B cell (primary cell): Measurements from ENCODE around the gene RTL1. TPM values are rescaled to one million over a fixed set of nuclear protein-coding genes. Genes with fewer than 3 reads are reported as not detected.

ENCODE experiments used
- ATAC-seq: fragments of 200-7000 bp; cut with Tn5 transposase; one replicate; pipeline ENCODE4 v1.10.0; 2021; ENCODE audit warnings: low read depth, mild to moderate bottlenecking, moderate number of reproducible peaks, moderate library complexity
- CTCF ChIA-PET: fragments of 350-600 bp; sonication (Branson Sonifier 250); formaldehyde crosslinking; loops from one replicate; lab custom pipeline; 2021; ENCODE audit warnings: antibody characterized with exemption, inconsistent platforms; lab: Charles Lee
- POLR2A ChIA-PET: fragments of 350-600 bp; sonication (Branson Sonifier 250); formaldehyde crosslinking; loops from one replicate; lab custom pipeline; 2021; ENCODE audit warnings: antibody characterized with exemption; lab: Charles Lee
- DNase-seq: peaks from one replicate; pipeline ENCODE4 v3.0.0; 2013
- H2AFZ ChIP-seq: 2 replicates; pipeline ENCODE4 v1.6.1; 2012; ENCODE audit warnings: mild to moderate bottlenecking, low read depth, low read length; ENCODE audit not compliant: insufficient read depth, poor library complexity, severe bottlenecking
- H3K27ac ChIP-seq, 2 donors: 1 replicate in 1 of 2; 2 replicates in 1 of 2; pipeline ENCODE4 v1.5.1; 2012 to 2013; ENCODE audit warnings: low read length in 2 of 2, mild to moderate bottlenecking in 2 of 2, moderate library complexity in 1 of 2
- H3K27me3 ChIP-seq, 4 experiments: fragments of 200-600 bp in 1 of 4; sonication (generic) in 1 of 4; replicated peaks in 1 of 4; 1 replicate in 2 of 4; 2 replicates in 2 of 4; pipeline versions ENCODE4 v1.6.1 to v1.7.0; 2013 to 2016; ENCODE audit warnings: low read length in 3 of 4, mild to moderate bottlenecking in 2 of 4, mixed read lengths in 1 of 4, moderate library complexity in 1 of 4; ENCODE audit not compliant: insufficient read depth in 4 of 4, control insufficient read depth in 3 of 4; ENCODE audit errors: control extremely low read depth in 1 of 4
- H3K36me3 ChIP-seq, 2 experiments: replicated peaks in 1 of 2; 1 replicate in 1 of 2; 2 replicates in 1 of 2; pipeline versions ENCODE4 v1.6.1 to v1.7.1; 2013; ENCODE audit warnings: low read length in 1 of 2; ENCODE audit not compliant: insufficient read depth in 2 of 2, control insufficient read depth in 1 of 2; ENCODE audit errors: control extremely low read depth in 1 of 2, extremely low read depth in 1 of 2
- H3K4me1 ChIP-seq, 2 donors: fragments of 200-600 bp in 1 of 2; sonication (generic) in 1 of 2; 1 replicate in 1 of 2; 2 replicates in 1 of 2; pipeline versions ENCODE4 v1.5.1 to v1.6.1; 2013 to 2017; ENCODE audit warnings: low read length in 2 of 2; ENCODE audit not compliant: control insufficient read depth in 2 of 2, insufficient read depth in 2 of 2
- H3K4me2 ChIP-seq: replicated peaks from 2 replicates; pipeline ENCODE3; 2012; ENCODE audit warnings: mild to moderate bottlenecking, low read depth, low read length; ENCODE audit not compliant: poor library complexity, severe bottlenecking
- H3K4me3 ChIP-seq, 5 experiments: fragments of 200-600 bp in 1 of 5; sonication (generic) in 1 of 5; 1 replicate in 3 of 5; 2 replicates in 2 of 5; pipeline versions ENCODE4 v1.5.1 to v1.7.0; 2011 to 2016; ENCODE audit warnings: low read length in 4 of 5, mild to moderate bottlenecking in 4 of 5, low read depth in 2 of 5, control low read depth in 1 of 5, moderate library complexity in 1 of 5; ENCODE audit not compliant: insufficient read depth in 1 of 5; ENCODE audit errors: control extremely low read depth in 1 of 5, extremely low read depth in 1 of 5
- H3K79me2 ChIP-seq: fragments of 200-600 bp; sonication (generic); one replicate; pipeline ENCODE4 v1.6.0; 2016; ENCODE audit warnings: low read length; ENCODE audit not compliant: control insufficient read depth, insufficient read depth
- H3K9ac ChIP-seq: fragments of 200-600 bp; sonication (generic); 2 replicates; pipeline ENCODE4 v1.6.1; 2017; ENCODE audit warnings: mild to moderate bottlenecking, low read length, moderate library complexity
- H3K9me3 ChIP-seq, 3 donors: one replicate each; pipeline versions ENCODE4 v1.6.1 to v1.7.1; 2013; ENCODE audit warnings: low read length in 2 of 3; ENCODE audit not compliant: control insufficient read depth in 2 of 3, insufficient read depth in 1 of 3; ENCODE audit errors: control extremely low read depth in 1 of 3
- H4K20me1 ChIP-seq: 2 replicates; pipeline ENCODE4 v1.6.0; 2012; ENCODE audit warnings: mild to moderate bottlenecking, low read length; ENCODE audit not compliant: insufficient read depth, control insufficient read depth, poor library complexity, severe bottlenecking
- H3K27ac Mint-ChIP-seq: one replicate; pipeline ENCODE4 v1.8.0; 2021; ENCODE audit warnings: mixed read lengths
- H3K27me3 Mint-ChIP-seq: one replicate; pipeline ENCODE4 v1.8.0; 2021; ENCODE audit warnings: mixed read lengths
- H3K4me1 Mint-ChIP-seq: one replicate; pipeline ENCODE4 v1.8.0; 2021; ENCODE audit warnings: mixed read lengths
- H3K4me3 Mint-ChIP-seq: one replicate; pipeline ENCODE4 v1.8.0; 2021; ENCODE audit warnings: mixed read lengths
- H3K9me3 Mint-ChIP-seq: one replicate; pipeline ENCODE4 v1.8.0; 2022; ENCODE audit warnings: mixed read lengths; ENCODE audit not compliant: insufficient read depth
- EZH2 ChIP-seq: IDR thresholded peaks from 2 replicates; pipeline ENCODE4 v1.6.1; 2012; ENCODE audit warnings: borderline replicate concordance, low read depth, mild to moderate bottlenecking, moderate library complexity, low read length; ENCODE audit not compliant: insufficient read depth, poor library complexity, severe bottlenecking
- WGBS: methylation state at CpG from one replicate; pipeline ENCODE4 v1.1.5; 2013; ENCODE audit warnings: missing lambda C conversion rate; ENCODE audit not compliant: insufficient coverage; 5-methylcytosine and 5-hydroxymethylcytosine counted together
- intact Hi-C: fragments of 100-400 bp; cut with micrococcal nuclease; formaldehyde crosslinking; loops from one replicate; pipeline ENCODE4 v1.10.0; 2022
- polyA plus RNA-seq: library from polyadenylated mRNA; depleted of rRNA; stranded (reverse); fragments of >200 nt; gene quantifications from 2 replicates; pipeline ENCODE4 v1.2.3, GENCODE V29; 2012
- total RNA-seq, 2 donors: library from RNA; stranded (reverse); fragments of 120-200 nt in 1 of 2; gene quantifications; 1 replicate in 1 of 2; 2 replicates in 1 of 2; pipeline versions ENCODE4 v1.2.3 to v1.2.4, GENCODE V29; 2013 to 2022
- TF ChIP-seq, protein P1 (sequence below): fragments of 200-600 bp; IDR thresholded peaks from one replicate; pipeline ENCODE4 v1.8.0; 2022; ENCODE audit warnings: antibody characterized with exemption, mild to moderate bottlenecking

RTL1 gene
- total and polyA plus RNA-seq, 2 donors (not counting 1 experiment from before 2014, with no cell fraction given): not detected

DNA sequence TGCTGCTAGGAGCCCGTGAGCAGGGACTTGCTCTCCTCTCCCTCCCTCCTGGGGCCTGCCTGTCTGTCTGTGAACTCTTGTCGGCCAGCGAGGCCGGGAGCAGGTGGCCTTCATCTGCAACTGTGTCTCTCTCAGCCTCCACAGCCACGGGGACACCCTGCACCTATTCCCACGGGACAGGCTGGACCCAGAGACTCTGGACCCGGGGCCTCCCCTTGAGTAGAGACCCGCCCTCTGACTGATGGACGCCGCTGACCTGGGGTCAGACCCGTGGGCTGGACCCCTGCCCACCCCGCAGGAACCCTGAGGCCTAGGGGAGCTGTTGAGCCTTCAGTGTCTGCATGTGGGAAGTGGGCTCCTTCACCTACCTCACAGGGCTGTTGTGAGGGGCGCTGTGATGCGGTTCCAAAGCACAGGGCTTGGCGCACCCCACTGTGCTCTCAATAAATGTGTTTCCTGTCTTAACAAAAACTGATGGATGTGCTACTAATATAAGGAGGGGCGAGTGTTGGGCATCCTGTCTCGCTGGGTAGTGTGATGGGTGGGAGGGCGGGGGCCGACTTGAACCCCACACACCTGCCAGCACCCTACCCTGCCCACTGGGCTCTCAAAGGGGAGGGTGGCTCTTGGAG is 42.9 kb downstream of the RTL1 start:
- intact Hi-C loops: no loop called here
- DNase-seq (no peak), ATAC-seq (no peak)
- H3K9ac ChIP-seq: no peak overlapping the region
- CTCF ChIA-PET: no interaction called here
- Mint-ChIP-seq H3K27me3 (no peaks in the 10 kb centered on the region), H3K27ac (no peak overlapping the region), H3K9me3 (no peaks in the 10 kb centered on the region), H3K4me1 (no peaks in the 10 kb centered on the region), H3K4me3 (no peak overlapping the region)
- no peak overlapping the region for H3K4me3 ChIP-seq
- H3K27me3 ChIP-seq: no peaks in the 10 kb centered on the region
- no peaks in the 10 kb centered on the region for H4K20me1 ChIP-seq
- no peak overlapping the region for H3K4me2 ChIP-seq
- TF ChIP-seq, protein P1, sequence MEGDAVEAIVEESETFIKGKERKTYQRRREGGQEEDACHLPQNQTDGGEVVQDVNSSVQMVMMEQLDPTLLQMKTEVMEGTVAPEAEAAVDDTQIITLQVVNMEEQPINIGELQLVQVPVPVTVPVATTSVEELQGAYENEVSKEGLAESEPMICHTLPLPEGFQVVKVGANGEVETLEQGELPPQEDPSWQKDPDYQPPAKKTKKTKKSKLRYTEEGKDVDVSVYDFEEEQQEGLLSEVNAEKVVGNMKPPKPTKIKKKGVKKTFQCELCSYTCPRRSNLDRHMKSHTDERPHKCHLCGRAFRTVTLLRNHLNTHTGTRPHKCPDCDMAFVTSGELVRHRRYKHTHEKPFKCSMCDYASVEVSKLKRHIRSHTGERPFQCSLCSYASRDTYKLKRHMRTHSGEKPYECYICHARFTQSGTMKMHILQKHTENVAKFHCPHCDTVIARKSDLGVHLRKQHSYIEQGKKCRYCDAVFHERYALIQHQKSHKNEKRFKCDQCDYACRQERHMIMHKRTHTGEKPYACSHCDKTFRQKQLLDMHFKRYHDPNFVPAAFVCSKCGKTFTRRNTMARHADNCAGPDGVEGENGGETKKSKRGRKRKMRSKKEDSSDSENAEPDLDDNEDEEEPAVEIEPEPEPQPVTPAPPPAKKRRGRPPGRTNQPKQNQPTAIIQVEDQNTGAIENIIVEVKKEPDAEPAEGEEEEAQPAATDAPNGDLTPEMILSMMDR: no peak
- TF ChIP-seq EZH2: no peak
- WGBS: 89% methylated on average over 9 of the region's 19 CpGs
- POLR2A ChIA-PET: no interaction called here
- H3K4me1 ChIP-seq: no peaks in the 10 kb centered on the region
- H3K36me3 ChIP-seq: no peaks in the 10 kb centered on the region
- H2AFZ ChIP-seq: no peak overlapping the region
- no peak overlapping the region for H3K27ac ChIP-seq
- H3K79me2 ChIP-seq: no peaks in the 10 kb centered on the region
- H3K9me3 ChIP-seq: peaks cover 0 to 5% (median 0%) of the 10 kb centered on the region in 3 donors

DNA sequence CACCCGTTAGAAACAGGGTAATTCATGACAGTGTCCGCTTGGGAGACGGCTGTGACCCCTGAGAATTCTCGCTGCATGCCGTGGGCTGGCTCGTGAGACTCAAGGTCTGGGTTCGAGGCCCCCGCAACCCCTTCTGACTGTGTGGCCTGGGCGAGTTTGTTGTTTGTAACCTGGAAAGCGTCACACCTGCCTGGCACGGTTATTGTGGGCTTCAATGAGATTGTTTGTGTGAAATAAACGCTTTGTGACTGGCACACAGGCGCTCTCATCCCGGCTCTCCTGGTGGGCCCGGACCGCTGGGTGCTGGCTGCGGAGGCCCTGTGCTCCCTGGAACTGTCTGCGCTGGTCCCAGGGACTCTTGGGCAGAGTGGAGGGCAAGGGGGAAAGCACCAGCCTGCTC is 43.7 kb downstream of the RTL1 start:
- Histone ChIP-seq H3K4me2 (no peak overlapping the region), H3K9me3 (peaks cover 0 to 5% (median 0%) of the 10 kb centered on the region in 3 donors), H3K4me3 (no peak overlapping the region), H4K20me1 (no peaks in the 10 kb centered on the region), H3K27ac (no peak overlapping the region), H3K9ac (no peak overlapping the region), H3K4me1 (no peaks in the 10 kb centered on the region), H3K27me3 (no peaks in the 10 kb centered on the region), H3K36me3 (no peaks in the 10 kb centered on the region), H2AFZ (no peak overlapping the region), H3K79me2 (no peaks in the 10 kb centered on the region)
- intact Hi-C loops: no loop called here
- Mint-ChIP-seq H3K9me3 (no peaks in the 10 kb centered on the region), H3K4me1 (no peaks in the 10 kb centered on the region), H3K4me3 (no peak overlapping the region), H3K27me3 (no peaks in the 10 kb centered on the region), H3K27ac (no peak overlapping the region)
- ChIA-PET POLR2A (no interaction called here), CTCF (no interaction called here)
- ATAC-seq (no peak), DNase-seq (no peak)
- 95% methylated on average over 18 of the region's 18 CpGs for WGBS
- TF ChIP-seq, protein P1: no peak
- no peak for TF ChIP-seq EZH2
